Measurements from ENCODE around the gene FGGY. TPM values are rescaled to one million over a fixed set of nuclear protein-coding genes. Genes with fewer than 3 reads are reported as not detected.
"Not testable (repeated sequence)": the region's sequence is repeated elsewhere in the genome, so short reads cannot be mapped to it uniquely, and the experiment has no call there.

FGGY gene
- polyA plus RNA-seq, 5 donors: 13.3 to 22.3 (median 17.1) TPM

DNA sequence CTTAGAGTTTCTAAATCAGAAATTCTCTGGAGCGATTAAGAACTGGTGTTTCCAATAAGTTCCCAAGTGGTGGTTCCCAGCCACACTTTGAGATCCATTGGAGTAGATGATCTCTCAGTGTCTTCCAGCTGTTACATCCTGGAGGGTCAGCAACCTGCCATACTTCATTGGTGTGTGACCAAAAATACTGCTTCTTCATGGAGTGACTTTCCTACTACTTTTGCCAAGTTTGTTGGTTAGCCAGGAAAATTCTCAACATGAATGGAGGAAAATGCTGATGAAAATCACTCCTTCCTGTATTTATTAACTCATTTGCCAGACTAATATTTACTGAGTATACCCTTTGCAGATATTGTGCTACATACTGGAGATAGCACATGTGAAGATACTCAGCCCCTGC, 186.1 kb downstream of the FGGY start:
- DNase-seq: no peak

DNA sequence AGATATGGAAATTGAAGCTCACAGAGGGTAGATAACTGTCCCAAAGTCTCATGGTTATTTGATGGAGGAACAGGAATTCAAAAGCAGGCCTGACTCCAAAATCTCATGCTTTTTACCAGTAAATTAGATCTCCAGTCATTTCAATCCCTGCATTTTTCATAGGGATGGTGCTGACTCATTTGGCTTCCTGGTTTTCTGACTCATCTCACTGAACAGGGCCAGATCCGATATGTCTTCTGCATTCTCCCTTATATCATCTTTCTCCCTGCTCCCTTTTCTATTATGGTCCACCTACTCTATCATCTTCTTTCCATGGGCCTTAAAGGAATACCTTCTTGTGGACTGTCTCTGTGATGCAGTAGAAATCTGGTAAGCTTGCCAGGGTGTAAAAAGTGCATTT, 187.2 kb downstream of the FGGY start:
- no peak for DNase-seq

DNA sequence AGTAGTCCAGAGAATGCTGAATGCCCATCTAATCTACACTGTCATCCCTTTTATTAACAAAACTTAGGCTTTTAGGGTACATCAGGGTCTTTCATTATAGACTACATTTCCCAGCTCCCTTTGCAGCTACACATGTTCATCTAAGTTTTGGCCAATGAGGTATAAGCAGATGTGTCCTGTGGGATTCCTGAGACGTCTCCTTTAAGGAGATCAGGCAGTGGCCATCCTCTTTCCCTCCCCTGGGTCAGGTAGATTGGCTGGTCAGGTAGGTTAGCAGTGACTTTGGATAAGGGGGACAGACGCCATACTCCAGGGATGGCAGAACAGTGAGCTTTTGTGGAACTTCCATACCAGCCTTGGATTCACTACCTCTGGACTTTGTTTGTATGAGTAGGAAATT, 188.3 kb downstream of the FGGY start:
- no peak for DNase-seq

DNA sequence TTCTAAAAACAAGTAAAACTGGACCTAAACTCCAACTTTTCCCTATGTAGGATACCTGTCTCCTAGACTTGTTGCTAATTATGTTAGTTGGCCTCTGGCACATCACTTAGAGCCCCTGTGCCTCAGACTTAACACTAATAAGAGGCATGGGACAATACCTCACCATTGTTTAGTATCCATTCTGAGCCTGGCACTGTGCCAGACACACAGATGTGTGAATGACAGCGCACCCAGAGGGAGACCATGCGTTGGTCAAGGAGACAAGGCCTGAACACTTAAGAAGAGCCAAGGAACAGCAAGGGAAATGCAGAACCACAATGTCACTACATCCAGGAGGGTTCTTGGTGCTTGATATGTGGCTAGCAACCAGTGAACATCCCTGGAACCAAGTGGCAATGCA, 189.1 kb downstream of the FGGY start:
- DNase-seq: no peak

DNA sequence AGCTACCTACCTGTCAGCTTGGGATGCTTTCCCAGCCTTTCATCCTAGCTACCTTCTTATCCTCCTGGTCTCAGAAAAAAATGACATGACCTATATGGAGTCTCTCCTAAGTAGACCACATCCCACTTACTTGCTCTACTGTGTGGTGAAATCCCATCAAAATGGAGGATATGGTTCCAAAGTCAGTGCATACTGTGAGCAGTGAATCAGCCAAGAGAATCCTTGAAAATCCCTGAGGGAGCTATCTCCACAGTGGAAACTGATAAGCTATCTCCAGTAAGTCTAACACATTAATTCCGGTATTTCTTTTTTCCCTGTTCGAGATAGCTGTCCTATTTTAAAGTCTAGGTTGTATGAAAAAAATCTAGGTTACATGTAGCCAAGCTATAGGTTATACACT, 189.7 kb downstream of the FGGY start:
- DNase-seq: no peak

GRCh38 chr1:59487335-59488031, 190.6 kb downstream of the FGGY start:
- no peak for DNase-seq

DNA sequence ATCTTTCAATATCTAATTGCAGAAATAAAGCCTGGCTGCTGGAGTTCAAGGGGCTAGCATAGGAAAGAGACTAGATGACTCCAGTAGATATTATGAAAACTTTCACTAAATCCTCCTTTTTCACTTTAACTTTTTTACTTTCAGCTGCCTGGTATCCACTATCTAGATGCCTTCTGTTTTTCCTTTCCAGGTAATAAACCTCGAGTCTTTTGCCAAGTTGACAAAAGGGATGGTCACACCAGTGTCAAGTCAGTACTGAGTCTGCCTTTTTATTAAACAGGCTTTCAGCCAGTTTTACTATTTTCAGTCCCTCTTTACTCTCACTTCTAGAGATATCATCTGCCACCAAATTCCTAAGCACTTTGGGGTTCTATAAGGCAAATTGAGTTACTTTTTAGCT, 195.6 kb downstream of the FGGY start:
- DNase-seq: no peak

GRCh38 chr1:59494145-59494833, 197.4 kb downstream of the FGGY start:
- no peak for DNase-seq

DNA sequence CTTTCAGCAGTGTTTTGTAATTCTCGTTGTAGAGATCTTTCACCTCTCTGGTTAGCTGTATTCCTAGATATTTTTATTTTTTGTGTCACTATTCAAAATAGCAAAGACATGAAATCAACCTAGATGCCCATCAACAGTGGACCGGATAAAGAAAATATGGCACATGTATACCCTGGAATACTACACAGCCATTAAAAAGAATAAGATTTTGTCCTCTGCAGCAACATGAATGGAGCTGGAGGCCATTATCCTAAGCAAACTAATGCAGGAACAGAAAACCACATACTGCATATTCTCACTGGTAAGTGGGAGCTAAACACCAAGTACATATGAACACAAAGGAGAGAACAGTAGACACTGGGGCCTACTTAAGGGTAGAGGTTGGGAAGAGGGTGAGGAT, 199.3 kb downstream of the FGGY start:
- not testable (repeated sequence) for DNase-seq

DNA sequence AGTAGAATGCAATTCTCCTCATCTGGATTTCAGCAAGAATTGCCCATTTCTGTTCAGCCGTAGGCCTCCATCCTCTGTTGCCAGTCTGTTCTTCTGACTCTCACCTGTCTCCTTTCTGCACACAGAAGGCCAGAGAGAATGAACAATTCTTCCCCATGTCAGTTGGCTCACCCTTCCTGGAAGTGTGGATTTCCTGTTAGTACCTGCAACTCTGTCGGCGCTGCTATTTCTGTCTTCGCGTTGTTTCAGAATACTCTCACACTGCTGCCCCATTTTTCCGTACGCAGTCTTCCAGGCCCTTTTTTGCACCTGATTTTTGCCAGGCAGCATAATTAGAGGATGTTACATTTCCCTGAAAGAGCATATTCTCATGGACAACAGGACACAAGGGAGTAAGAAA, 200.7 kb downstream of the FGGY start:
- DNase-seq: no peak

- no peak for DNase-seq
Measured at GRCh38 chr1:59498640-59499039, 201.7 kb downstream of the FGGY start.

GRCh38 chr1:59499273-59499942, 202.5 kb downstream of the FGGY start:
- DNase-seq: no peak

DNA sequence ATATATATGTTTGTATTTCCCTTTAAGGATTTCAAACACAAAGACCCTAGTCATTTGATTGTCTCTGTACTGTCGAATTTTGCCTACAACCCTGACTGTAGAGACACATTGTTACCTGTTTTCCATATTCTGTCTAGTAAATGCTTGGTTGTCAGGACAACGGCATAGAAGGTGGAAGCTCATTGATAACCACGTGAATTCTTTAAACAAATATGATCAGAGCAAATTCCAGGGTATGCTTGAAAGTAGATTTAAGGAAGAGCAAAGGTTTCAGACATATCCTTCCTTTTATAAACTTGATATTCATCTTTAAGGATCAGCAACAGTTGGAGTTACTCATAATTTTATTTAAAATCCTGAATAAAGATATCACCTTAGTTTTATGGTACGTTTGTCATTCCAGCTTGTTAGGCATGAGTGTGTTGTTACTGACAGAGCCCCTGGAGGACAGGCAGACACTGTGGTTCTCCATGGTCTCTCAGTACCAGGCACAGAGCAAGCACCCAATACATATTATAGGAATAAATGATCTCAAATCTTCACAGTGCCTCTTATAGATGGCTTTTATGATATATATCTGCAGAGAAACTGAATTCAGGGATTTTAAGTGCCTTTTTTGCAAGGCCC, 203.2 kb downstream of the FGGY start:
- no peak for DNase-seq

GRCh38 chr1:59500950-59501742, 204.3 kb downstream of the FGGY start:
- no peak for DNase-seq

DNA sequence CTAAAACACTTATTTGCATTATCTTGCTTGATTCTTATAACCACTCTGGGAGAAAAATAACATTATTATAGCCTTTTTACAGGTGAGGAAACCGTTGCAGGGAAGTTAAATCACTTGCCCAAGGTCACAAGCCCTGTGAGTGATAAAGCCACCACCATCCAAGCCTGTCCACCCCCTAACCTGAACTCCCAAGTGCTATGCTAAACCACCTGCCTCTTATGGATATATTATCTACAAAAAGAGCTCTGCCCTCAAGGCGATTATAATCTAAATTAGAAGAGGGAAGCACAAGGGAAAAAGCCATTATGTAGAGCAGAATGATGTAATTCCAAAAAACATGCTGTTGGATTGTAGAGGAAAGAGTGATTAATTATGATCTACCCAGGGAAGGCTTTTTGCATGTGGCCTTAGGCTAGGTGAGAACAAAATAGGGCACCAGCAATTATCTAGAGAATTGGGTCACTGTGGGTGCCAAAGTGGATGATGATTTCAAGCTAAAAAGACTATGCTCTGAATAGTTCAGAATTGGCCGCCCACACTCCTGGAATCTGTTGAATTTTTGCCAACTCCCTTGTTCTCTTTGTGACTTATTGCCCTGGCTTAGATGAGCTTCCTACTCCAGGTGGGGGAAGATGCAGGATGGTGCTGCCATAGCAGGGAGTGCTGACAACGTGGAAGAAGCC, 205.3 kb downstream of the FGGY start:
- no peak for DNase-seq

DNA sequence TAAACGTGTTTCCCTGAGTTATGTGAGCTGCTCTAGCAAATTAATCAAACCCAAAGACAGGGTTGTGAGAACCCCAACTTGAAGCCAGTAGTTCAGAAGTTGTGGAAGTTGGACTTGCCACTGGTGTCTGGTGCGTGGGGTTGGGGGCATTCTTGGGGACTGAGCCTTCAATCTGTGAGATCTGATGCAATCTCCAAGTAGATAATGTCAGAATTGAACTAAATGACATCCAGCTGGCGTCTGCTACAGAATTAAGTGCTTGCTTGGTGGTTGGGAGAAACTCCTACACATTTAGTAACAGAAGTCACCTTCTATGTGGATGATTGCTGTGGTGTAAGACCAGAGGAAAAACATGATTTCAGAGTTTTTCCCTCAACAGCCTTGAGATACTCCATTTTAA, 207.4 kb downstream of the FGGY start:
- DNase-seq: no peak

DNA sequence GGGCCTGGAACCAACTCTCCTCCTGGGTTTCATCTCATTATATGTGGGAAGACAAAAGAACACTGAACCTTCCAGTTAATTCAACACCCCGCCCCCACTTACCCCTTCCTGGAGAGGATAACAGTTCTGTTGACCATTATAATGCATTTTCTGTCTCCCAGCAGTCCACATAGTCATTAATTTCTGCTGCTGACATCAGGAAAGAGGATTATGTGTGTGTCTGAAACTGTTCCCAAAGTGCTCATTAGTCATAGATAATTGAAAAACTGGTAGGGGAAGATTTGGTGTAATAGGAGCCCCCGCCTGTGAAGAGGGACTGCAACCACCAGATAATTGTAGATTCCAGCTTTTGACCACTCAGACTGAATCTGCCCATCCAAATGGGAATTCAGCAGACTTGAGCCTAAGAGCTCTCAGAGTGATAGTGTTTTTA, 208.7 kb downstream of the FGGY start:
- no peak for DNase-seq

- no peak for DNase-seq
Measured at GRCh38 chr1:59506952-59507351, 210.1 kb downstream of the FGGY start.

- no peak for DNase-seq
Measured at GRCh38 chr1:59509341-59509875, 212.5 kb downstream of the FGGY start.

GRCh38 chr1:59510249-59510648, 213.4 kb downstream of the FGGY start:
- no peak for DNase-seq

All from right lung (tissue), 5 donors.